ENCODE results near the gene ABHD14A.

DNA sequence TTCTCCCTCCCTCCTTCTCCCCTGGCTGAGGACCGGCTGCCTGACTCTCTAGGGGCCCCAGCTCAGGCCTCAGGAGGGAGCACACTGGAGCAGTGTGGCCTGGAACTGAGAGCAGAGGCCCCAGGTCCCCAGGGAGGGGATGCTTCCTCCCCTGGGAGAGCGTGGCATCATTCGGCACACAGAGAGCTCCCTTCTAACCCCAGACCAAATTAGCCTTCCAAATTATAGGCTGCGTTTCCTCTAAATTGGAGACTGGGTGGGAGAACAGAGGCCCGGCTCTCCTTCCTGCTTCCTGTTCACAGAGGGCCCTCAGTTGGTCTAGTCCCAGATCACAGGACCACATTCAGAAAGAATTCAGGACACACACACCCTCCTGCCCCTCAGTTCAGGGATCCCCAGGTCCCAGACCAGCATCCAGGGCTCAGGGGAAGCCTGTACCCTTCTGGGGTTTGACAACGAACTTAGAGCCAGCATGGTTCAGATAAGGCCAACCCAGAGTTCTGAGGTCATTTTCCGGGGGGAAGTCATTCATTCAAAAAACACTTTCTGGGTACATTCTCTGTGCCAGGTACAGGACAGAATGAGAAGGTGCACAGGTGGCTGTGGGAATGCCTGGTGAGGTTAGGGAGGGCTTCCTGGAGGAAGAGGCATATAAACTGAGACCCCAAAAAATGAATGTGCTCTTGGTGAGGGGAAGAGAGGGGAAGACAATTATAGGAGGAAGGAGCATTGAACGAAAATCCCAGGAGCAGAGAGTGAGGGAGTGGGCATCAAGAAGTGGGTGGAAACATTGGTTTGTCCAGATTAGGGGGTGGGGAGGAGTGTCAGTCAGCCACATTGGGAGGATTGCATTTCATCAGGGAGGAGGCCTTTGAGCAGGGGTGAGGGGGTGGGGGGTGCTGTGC lies 49.2 kb downstream of the ABHD14A start:
- TF ChIP-seq FOXP2 (optimal IDR thresholded peaks at IDR 0.05; ENCODE audit: control extremely low read depth, extremely low read length, insufficient read depth) (no peak), POLR2AphosphoS5 (IDR thresholded peaks at IDR 0.05; ENCODE audit: borderline replicate concordance, low read depth, low read length) (no peak), EZH2 (IDR thresholded peaks at IDR 0.05) (no peak)

All from SK-N-MC (cell line).